ENCODE data around the gene ACTL6B.
"Not testable (repeated sequence)": the region's sequence is repeated elsewhere in the genome, so short reads cannot be mapped to it uniquely, and the experiment has no call there.

DNA sequence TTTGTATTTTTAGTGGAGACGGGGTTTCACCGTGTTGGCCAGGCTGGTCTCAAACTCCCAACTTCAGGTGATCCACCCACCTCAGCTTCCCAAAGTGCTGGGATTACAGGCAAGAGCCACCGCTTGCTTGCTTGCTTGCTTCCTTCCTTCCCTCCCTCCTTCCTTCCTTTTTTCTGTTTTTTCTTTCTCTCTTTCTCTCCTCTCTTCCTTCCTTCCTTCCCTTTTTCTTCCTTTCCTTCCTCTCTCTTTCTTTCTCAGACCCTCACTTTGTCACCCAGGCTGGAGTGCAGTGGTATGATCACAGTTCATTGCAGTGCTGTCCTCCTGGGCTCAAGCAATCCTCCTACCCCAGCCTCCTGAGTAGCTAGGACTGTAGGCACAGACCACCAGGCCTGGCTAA is 44.8 kb upstream of the ACTL6B start:
- TF ChIP-seq, protein P1, sequence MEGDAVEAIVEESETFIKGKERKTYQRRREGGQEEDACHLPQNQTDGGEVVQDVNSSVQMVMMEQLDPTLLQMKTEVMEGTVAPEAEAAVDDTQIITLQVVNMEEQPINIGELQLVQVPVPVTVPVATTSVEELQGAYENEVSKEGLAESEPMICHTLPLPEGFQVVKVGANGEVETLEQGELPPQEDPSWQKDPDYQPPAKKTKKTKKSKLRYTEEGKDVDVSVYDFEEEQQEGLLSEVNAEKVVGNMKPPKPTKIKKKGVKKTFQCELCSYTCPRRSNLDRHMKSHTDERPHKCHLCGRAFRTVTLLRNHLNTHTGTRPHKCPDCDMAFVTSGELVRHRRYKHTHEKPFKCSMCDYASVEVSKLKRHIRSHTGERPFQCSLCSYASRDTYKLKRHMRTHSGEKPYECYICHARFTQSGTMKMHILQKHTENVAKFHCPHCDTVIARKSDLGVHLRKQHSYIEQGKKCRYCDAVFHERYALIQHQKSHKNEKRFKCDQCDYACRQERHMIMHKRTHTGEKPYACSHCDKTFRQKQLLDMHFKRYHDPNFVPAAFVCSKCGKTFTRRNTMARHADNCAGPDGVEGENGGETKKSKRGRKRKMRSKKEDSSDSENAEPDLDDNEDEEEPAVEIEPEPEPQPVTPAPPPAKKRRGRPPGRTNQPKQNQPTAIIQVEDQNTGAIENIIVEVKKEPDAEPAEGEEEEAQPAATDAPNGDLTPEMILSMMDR (IDR thresholded peaks at IDR 0.05 in 8 of 11, conservative IDR thresholded peaks at IDR 0.05 in 3 of 11), result not testable (repeated sequence)
- TF ChIP-seq POLR2A (IDR thresholded peaks at IDR 0.05), result not testable (repeated sequence)
